KMS-11 (cell line): ENCODE measurements around the gene TOX3.

Experiments used
- H2AFZ ChIP-seq: fragments of 200-600 bp; sonication (generic); 2 replicates; pipeline ENCODE4 v1.6.1; 2016; ENCODE audit warnings: antibody characterized with exemption, mixed run types, low read depth
- H3K27ac ChIP-seq: fragments of 200-600 bp; sonication (generic); 2 replicates; pipeline ENCODE4 v1.6.1; 2016; ENCODE audit warnings: mild to moderate bottlenecking, mixed run types
- H3K27me3 ChIP-seq: fragments of 200-600 bp; sonication (generic); 2 replicates; pipeline ENCODE4 v1.6.1; 2017; ENCODE audit warnings: mild to moderate bottlenecking, low read depth, mixed run types, moderate library complexity; ENCODE audit not compliant: insufficient read depth
- H3K36me3 ChIP-seq: fragments of 200-600 bp; sonication (generic); 2 replicates; pipeline ENCODE4 v1.6.1; 2017; ENCODE audit warnings: mild to moderate bottlenecking, mixed run types; ENCODE audit not compliant: insufficient read depth
- H3K4me1 ChIP-seq: fragments of 200-600 bp; sonication (generic); 2 replicates; pipeline ENCODE4 v1.6.1; 2016; ENCODE audit warnings: mild to moderate bottlenecking, low read depth, mixed run types; ENCODE audit not compliant: poor library complexity, severe bottlenecking
- H3K4me2 ChIP-seq: fragments of 200-600 bp; sonication (generic); 2 replicates; pipeline ENCODE4 v1.7.0; 2016; ENCODE audit warnings: mild to moderate bottlenecking, mixed run types
- H3K4me3 ChIP-seq: fragments of 200-600 bp; sonication (generic); IDR thresholded peaks from 2 replicates; pipeline ENCODE4 v1.6.1; 2017; ENCODE audit warnings: low read depth, low read length, mixed read lengths; ENCODE audit not compliant: insufficient read depth
- H3K79me2 ChIP-seq: fragments of 200-600 bp; sonication (generic); 2 replicates; pipeline ENCODE4 v1.6.1; 2016; ENCODE audit warnings: low read depth, mixed run types; ENCODE audit not compliant: insufficient read depth
- H3K9ac ChIP-seq: fragments of 200-600 bp; sonication (generic); 2 replicates; pipeline ENCODE4 v1.6.1; 2016; ENCODE audit warnings: mild to moderate bottlenecking, mixed run types
- H4K20me1 ChIP-seq: fragments of 200-600 bp; sonication (generic); 2 replicates; pipeline ENCODE4 v1.6.1; 2016; ENCODE audit warnings: mild to moderate bottlenecking, mixed run types; ENCODE audit not compliant: insufficient read depth
- TF ChIP-seq, protein P1 (sequence below): fragments of 200-600 bp; sonication (generic); conservative IDR thresholded peaks from 2 replicates; pipeline ENCODE4 v1.6.1; 2017; ENCODE audit warnings: low read depth, mild to moderate bottlenecking, antibody characterized with exemption, low read length, moderate library complexity, mixed read lengths

Gene TOX3

DNA sequence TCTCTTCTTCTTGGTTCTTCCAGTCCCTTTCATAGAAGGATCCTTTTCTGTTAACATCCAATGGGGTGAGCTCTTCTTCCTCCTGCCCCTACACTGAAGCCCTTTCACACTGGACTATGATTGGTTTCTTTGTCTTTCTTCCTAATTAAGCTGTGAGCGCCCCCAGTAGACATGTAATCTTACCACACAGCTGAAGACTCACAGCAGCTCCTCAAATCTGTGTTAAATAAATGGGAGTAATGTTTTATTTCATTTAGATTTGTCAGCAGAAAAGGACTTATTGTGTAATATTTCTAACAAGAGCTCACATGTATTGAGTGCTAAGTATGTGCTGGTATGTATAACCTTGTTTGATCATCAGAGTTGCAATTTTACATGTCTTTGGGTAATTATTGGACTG lies 55.7 kb downstream of the TOX3 start:
- Histone ChIP-seq H3K36me3 (no peaks in the 10 kb centered on the region), H3K27me3 (no peaks in the 10 kb centered on the region), H3K9ac (no peak overlapping the region), H3K27ac (no peak overlapping the region), H3K79me2 (no peaks in the 10 kb centered on the region), H4K20me1 (no peaks in the 10 kb centered on the region), H2AFZ (no peak overlapping the region), H3K4me2 (no peak overlapping the region), H3K4me1 (no peaks in the 10 kb centered on the region), H3K4me3 (no peak overlapping the region)
- TF ChIP-seq, protein P1, sequence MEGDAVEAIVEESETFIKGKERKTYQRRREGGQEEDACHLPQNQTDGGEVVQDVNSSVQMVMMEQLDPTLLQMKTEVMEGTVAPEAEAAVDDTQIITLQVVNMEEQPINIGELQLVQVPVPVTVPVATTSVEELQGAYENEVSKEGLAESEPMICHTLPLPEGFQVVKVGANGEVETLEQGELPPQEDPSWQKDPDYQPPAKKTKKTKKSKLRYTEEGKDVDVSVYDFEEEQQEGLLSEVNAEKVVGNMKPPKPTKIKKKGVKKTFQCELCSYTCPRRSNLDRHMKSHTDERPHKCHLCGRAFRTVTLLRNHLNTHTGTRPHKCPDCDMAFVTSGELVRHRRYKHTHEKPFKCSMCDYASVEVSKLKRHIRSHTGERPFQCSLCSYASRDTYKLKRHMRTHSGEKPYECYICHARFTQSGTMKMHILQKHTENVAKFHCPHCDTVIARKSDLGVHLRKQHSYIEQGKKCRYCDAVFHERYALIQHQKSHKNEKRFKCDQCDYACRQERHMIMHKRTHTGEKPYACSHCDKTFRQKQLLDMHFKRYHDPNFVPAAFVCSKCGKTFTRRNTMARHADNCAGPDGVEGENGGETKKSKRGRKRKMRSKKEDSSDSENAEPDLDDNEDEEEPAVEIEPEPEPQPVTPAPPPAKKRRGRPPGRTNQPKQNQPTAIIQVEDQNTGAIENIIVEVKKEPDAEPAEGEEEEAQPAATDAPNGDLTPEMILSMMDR, result no peak

DNA sequence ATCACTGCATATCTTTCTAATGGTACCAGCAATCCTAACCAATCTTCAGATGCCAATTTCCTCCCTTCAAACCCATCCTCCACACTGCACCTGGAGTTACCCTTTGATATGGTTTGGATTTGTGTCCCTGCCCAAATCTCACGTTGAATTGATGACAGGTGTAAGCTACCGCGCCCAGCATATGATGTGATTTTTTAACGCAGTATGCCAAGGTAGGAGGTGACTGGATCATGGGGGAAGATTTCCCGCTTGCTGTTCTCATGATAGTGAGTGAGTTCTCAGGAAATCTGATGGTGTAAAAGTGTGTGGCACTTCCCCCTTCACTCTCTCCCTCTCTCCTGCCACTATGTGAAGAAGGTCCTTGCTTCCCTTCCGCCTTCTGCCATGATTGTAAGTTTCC lies 57.0 kb downstream of the TOX3 start:
- Histone ChIP-seq H3K27me3 (no peaks in the 10 kb centered on the region), H3K79me2 (no peaks in the 10 kb centered on the region), H4K20me1 (no peaks in the 10 kb centered on the region), H3K9ac (no peak overlapping the region), H3K4me2 (no peak overlapping the region), H3K27ac (no peak overlapping the region), H3K36me3 (no peaks in the 10 kb centered on the region), H3K4me1 (no peaks in the 10 kb centered on the region), H2AFZ (no peak overlapping the region), H3K4me3 (no peak overlapping the region)
- TF ChIP-seq, protein P1, result no peak

DNA sequence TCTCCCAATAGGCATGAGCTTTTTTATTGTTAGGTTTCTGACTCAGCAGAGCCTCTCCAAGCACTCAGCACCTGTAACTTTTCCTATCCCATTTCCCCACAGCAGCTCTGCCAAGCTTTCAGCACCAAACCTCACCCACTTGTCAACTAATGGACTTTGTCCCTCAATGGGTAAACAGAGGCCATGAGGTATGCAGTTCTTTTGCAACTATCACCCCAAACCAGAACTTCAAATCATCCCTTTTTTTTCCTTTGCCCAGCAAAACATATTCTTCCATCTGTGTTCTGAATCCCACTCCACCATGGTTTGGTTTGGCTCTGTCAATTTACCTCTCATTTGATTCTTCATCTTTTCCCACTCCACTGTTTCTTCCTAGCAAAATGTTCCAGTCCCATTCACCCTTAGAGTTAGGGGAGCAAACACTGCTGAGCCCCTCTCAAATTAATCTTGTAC lies 58.1 kb downstream of the TOX3 start:
- TF ChIP-seq, protein P1, result no peak
- no peaks in the 10 kb centered on the region for H4K20me1 ChIP-seq
- no peaks in the 10 kb centered on the region for H3K79me2 ChIP-seq
- no peaks in the 10 kb centered on the region for H3K4me1 ChIP-seq
- no peak overlapping the region for H2AFZ ChIP-seq
- no peak overlapping the region for H3K4me3 ChIP-seq
- no peaks in the 10 kb centered on the region for H3K36me3 ChIP-seq
- no peak overlapping the region for H3K27ac ChIP-seq
- no peaks in the 10 kb centered on the region for H3K27me3 ChIP-seq
- H3K4me2 ChIP-seq, result no peak overlapping the region
- H3K9ac ChIP-seq, result no peak overlapping the region

DNA sequence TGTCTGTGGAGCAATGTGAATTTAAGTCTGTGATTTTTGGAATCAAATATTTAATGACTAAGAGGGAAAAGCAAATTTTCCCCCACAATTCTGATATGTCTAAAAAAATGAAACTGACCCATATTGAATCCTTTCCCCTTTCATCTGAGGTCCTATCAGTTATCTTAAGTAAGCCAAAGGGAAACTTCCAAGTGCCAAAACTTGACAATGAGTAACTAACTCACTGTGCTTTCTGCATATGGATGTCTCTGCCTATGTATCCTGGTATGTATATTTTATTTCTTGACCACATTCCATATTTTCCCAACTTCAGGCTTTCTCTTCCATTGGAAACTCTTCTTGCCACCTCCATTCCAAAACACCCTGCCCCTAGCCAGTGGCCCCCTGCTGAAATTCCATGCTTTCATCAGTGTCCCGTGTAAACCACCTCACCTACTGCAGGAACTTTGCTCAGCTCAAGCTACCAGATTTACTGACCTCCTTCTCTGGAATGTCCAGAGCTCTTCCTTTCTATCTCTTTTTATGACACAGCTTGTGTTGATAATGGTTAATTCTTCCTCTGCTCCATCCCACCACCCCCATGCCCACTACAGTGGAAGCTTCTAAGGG lies 59.0 kb downstream of the TOX3 start:
- Histone ChIP-seq H2AFZ (no peak overlapping the region), H3K9ac (no peak overlapping the region), H3K4me3 (no peak overlapping the region), H3K4me2 (no peak overlapping the region), H3K27ac (no peak overlapping the region), H4K20me1 (no peaks in the 10 kb centered on the region), H3K36me3 (no peaks in the 10 kb centered on the region), H3K4me1 (no peaks in the 10 kb centered on the region), H3K79me2 (no peaks in the 10 kb centered on the region), H3K27me3 (no peaks in the 10 kb centered on the region)
- TF ChIP-seq, protein P1, result no peak
